OCI-LY7 (cell line): ENCODE measurements around the gene LANCL2. TPM values are rescaled to one million over a fixed set of nuclear protein-coding genes. Genes with fewer than 3 reads are reported as not detected.

Experiments
- BruUV-seq: library from RNA; stranded (reverse); fragments of 400-500 nt; replicated peaks from 2 replicates; lab custom pipeline; 2021; lab: Mats Ljungman, UMichigan
- CTCF ChIA-PET: fragments of 300-600 bp; sonication (Branson Sonifier 250); formaldehyde crosslinking; loops from one replicate; lab custom pipeline; 2022; ENCODE audit warnings: antibody characterized with exemption; ENCODE audit not compliant: unreplicated experiment; lab: Charles Lee
- POLR2A ChIA-PET: fragments of 300-600 bp; sonication (Branson Sonifier 250); formaldehyde crosslinking; loops from one replicate; lab custom pipeline; 2022; ENCODE audit warnings: antibody characterized with exemption; lab: Charles Lee
- DNase-seq: peaks from one replicate; pipeline ENCODE4 v3.0.0-alpha.2; 2015; ENCODE audit warnings: low spot score
- H2AFZ ChIP-seq: fragments of 200-600 bp; sonication (generic), shearing (Covaris generic); 2 replicates; pipeline ENCODE4 v1.6.1; 2014; ENCODE audit warnings: mild to moderate bottlenecking, antibody characterized with exemption, low read length, moderate library complexity
- H3K27ac ChIP-seq: fragments of 200-600 bp; sonication (generic); 2 replicates; pipeline ENCODE4 v1.5.1; 2014; ENCODE audit warnings: mixed run types, low read depth, mild to moderate bottlenecking, moderate library complexity, low read length, inconsistent platforms; ENCODE audit not compliant: poor library complexity, severe bottlenecking
- H3K36me3 ChIP-seq: fragments of 200-600 bp; sonication (generic); 2 replicates; pipeline ENCODE4 v1.6.1; 2014; ENCODE audit warnings: mild to moderate bottlenecking, antibody characterized with exemption, low read length, moderate library complexity, mixed read lengths; ENCODE audit not compliant: insufficient read depth
- H3K4me1 ChIP-seq: fragments of 200-600 bp; sonication (generic); 2 replicates; pipeline ENCODE4 v1.5.1; 2014; ENCODE audit warnings: mild to moderate bottlenecking, low read length; ENCODE audit not compliant: insufficient read depth, poor library complexity, severe bottlenecking
- H3K4me2 ChIP-seq: fragments of 200-600 bp; sonication (generic); 2 replicates; pipeline ENCODE4 v1.6.1; 2014; ENCODE audit warnings: mild to moderate bottlenecking, low read length
- H3K4me3 ChIP-seq: fragments of 200-600 bp; sonication (generic); 2 replicates; pipeline ENCODE4 v1.5.1; 2014; ENCODE audit warnings: mild to moderate bottlenecking, low read depth, low read length; ENCODE audit not compliant: poor library complexity, severe bottlenecking
- H3K79me2 ChIP-seq: fragments of 200-600 bp; sonication (generic); 2 replicates; pipeline ENCODE4 v1.6.1; 2016; ENCODE audit warnings: low read depth, mild to moderate bottlenecking, low read length, moderate library complexity, mixed read lengths; ENCODE audit not compliant: insufficient read depth
- H3K9me2 ChIP-seq: fragments of 200-600 bp; sonication (generic); 2 replicates; pipeline ENCODE4 v1.6.1; 2016; ENCODE audit warnings: mild to moderate bottlenecking, low read length, mixed read lengths; ENCODE audit not compliant: insufficient read depth
- H3K9me3 ChIP-seq: fragments of 200-600 bp; sonication (generic); 2 replicates; pipeline ENCODE4 v1.6.1; 2014; ENCODE audit warnings: mild to moderate bottlenecking, mixed run types, low read length, mixed read lengths
- H4K20me1 ChIP-seq: fragments of 200-600 bp; sonication (generic); 2 replicates; pipeline ENCODE4 v1.6.1; 2014; ENCODE audit warnings: mild to moderate bottlenecking, antibody characterized with exemption, low read length, moderate library complexity, mixed read lengths; ENCODE audit not compliant: insufficient read depth
- CTCF ChIP-seq: fragments of 200-600 bp; sonication (generic); conservative IDR thresholded peaks from 2 replicates; pipeline ENCODE4 v1.5.1; 2014; ENCODE audit warnings: mild to moderate bottlenecking, antibody characterized with exemption, low read length, moderate library complexity, mixed read lengths
- EZH2phosphoT487 ChIP-seq: fragments of 200-600 bp; sonication (generic); IDR thresholded peaks from 2 replicates; pipeline ENCODE4 v1.6.1; 2018; ENCODE audit warnings: low read depth, borderline replicate concordance, mild to moderate bottlenecking, mixed run types, antibody characterized with exemption, low read length, moderate library complexity, mixed read lengths
- intact Hi-C: fragments of 100-400 bp; cut with micrococcal nuclease; formaldehyde crosslinking; loops from one replicate; pipeline ENCODE4 v1.10.0; 2022; ENCODE audit not compliant: unreplicated experiment
- total RNA-seq, 2 experiments: library from RNA; depleted of rRNA in 1 of 2; stranded (reverse); fragments of >200 nt in 1 of 2; shearing (Covaris generic) in 1 of 2; gene quantifications; 2 replicates each; pipeline ENCODE4 v1.2.3, GENCODE V29; 2014 to 2022

LANCL2 gene
- total RNA-seq, 2 experiments from 2014 or later = 6.5 to 9.5 TPM

- POLR2A ChIA-PET = no interaction called here
- intact Hi-C loops = no loop called here
- H2AFZ ChIP-seq = no peak overlapping the region
- DNase-seq = no peak
- no TSS peak for BruUV-seq
- no peak overlapping the region for H3K4me3 ChIP-seq
- peaks cover 33% of the 10 kb centered on the region for H3K36me3 ChIP-seq
- no peak overlapping the region for H3K27ac ChIP-seq
- CTCF ChIA-PET = no interaction called here
- no peaks in the 10 kb centered on the region for H4K20me1 ChIP-seq
- no peaks in the 10 kb centered on the region for H3K9me3 ChIP-seq
- no peaks in the 10 kb centered on the region for H3K4me1 ChIP-seq
- H3K4me2 ChIP-seq = no peak overlapping the region
- H3K9me2 ChIP-seq = no peaks in the 10 kb centered on the region
- no peak for TF ChIP-seq CTCF
- no peak for TF ChIP-seq EZH2phosphoT487
- H3K79me2 ChIP-seq = no peaks in the 10 kb centered on the region
These were observed 113.6 kb downstream of the LANCL2 start for GRCh38 chr7:55478700-55479099.

- BruUV-seq = no TSS peak
- H3K9me2 ChIP-seq = no peaks in the 10 kb centered on the region
- H2AFZ ChIP-seq = no peak overlapping the region
- no peak for DNase-seq
- H3K27ac ChIP-seq = no peak overlapping the region
- H3K9me3 ChIP-seq = no peaks in the 10 kb centered on the region
- H3K4me3 ChIP-seq = no peak overlapping the region
- ChIA-PET CTCF (no interaction called here), POLR2A (no interaction called here)
- peaks cover 54% of the 10 kb centered on the region for H3K36me3 ChIP-seq
- TF ChIP-seq CTCF = no peak
- TF ChIP-seq EZH2phosphoT487 = no peak
- intact Hi-C loops = no loop called here
- no peak overlapping the region for H3K4me2 ChIP-seq
- H3K4me1 ChIP-seq = no peaks in the 10 kb centered on the region
- no peaks in the 10 kb centered on the region for H4K20me1 ChIP-seq
- H3K79me2 ChIP-seq = no peaks in the 10 kb centered on the region
These were observed 116.0 kb downstream of the LANCL2 start for GRCh38 chr7:55481155-55481554.

DNA sequence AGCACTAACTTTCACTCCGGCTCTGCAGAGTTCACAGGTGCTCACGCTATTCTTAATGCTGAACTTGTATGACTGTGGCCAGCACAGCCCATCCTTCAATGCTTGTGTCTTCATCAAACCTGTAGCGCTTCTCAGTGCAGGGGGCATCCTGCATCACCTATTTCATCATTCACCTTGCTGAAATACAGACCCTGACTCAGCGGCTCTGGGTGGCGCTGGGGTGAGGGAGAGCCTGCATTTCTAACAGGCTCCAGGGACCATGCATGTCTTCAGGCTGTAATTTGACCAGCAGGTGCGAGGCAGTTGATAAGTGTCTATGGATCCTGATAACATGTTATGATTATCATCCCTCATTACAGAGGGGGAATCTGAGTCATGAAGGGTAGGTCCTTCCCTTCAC lies 117.9 kb downstream of the LANCL2 start:
- Histone ChIP-seq H4K20me1 (no peaks in the 10 kb centered on the region), H3K9me3 (no peaks in the 10 kb centered on the region), H3K4me3 (no peak overlapping the region), H2AFZ (no peak overlapping the region), H3K4me1 (no peaks in the 10 kb centered on the region), H3K4me2 (no peak overlapping the region), H3K9me2 (no peaks in the 10 kb centered on the region), H3K27ac (no peak overlapping the region), H3K79me2 (no peaks in the 10 kb centered on the region), H3K36me3 (peaks cover 61% of the 10 kb centered on the region)
- no peak for DNase-seq
- TF ChIP-seq CTCF (no peak), EZH2phosphoT487 (no peak)
- intact Hi-C loops = no loop called here
- ChIA-PET POLR2A (no interaction called here), CTCF (no interaction called here)
- no TSS peak for BruUV-seq

Other genes with a start within 250 kb of the LANCL2 start
- 66.9 and 68.8 TPM in 2 replicates for gene VOPP1, start 207.2 kb downstream of the LANCL2 start, total RNA-seq (2014; rRNA removed; shearing (Covaris generic))
- 72.1 and 73.9 TPM in 2 replicates for gene VOPP1, start 207.2 kb downstream of the LANCL2 start, total RNA-seq (2022)